Naive thymus-derived CD4-positive, alpha-beta T cell (primary cell): ENCODE results near the gene ZBTB46. TPM values are rescaled to one million over a fixed set of nuclear protein-coding genes. Genes with fewer than 3 reads are reported as not detected.

Source experiments
- ATAC-seq: fragments of 150-1000 bp; cut with Tn5 transposase; 2 replicates; pipeline ENCODE4 v1.10.0; 2021; ENCODE audit warnings: mild to moderate bottlenecking, moderate library complexity
- CTCF ChIA-PET: fragments of 350-600 bp; sonication (Branson Sonifier 250); formaldehyde crosslinking; loops from one replicate; lab custom pipeline; 2021; ENCODE audit warnings: antibody characterized with exemption; lab: Charles Lee
- POLR2A ChIA-PET: fragments of 350-600 bp; sonication (Branson Sonifier 250); formaldehyde crosslinking; loops from one replicate; lab custom pipeline; 2021; ENCODE audit warnings: antibody characterized with exemption, inconsistent platforms; lab: Charles Lee
- DNase-seq, 9 donors: peaks; one replicate each; pipeline versions ENCODE4 v3.0.0 to v3.0.0-alpha.2; 2020 to 2022; ENCODE audit warnings: mixed read lengths in 1 of 9
- H3K27ac ChIP-seq: one replicate; pipeline ENCODE4 v1.7.0; 2013; ENCODE audit warnings: mild to moderate bottlenecking, low read depth, low read length, moderate library complexity
- H3K27me3 ChIP-seq, 2 donors: one replicate each; pipeline ENCODE4 v1.7.0; 2013; ENCODE audit warnings: low read length in 2 of 2, mild to moderate bottlenecking in 2 of 2, moderate library complexity in 2 of 2; ENCODE audit not compliant: control insufficient read depth in 2 of 2, insufficient read depth in 2 of 2
- H3K36me3 ChIP-seq, 3 experiments: 1 replicate in 2 of 3; 2 replicates in 1 of 3; pipeline ENCODE4 v1.7.0; 2013; ENCODE audit warnings: low read length in 3 of 3, mild to moderate bottlenecking in 3 of 3, moderate library complexity in 1 of 3; ENCODE audit not compliant: insufficient read depth in 3 of 3, control insufficient read depth in 2 of 3
- H3K4me1 ChIP-seq, 2 donors: one replicate each; pipeline ENCODE4 v1.7.0; 2013; ENCODE audit warnings: low read length in 2 of 2, mild to moderate bottlenecking in 2 of 2, moderate library complexity in 1 of 2; ENCODE audit not compliant: control insufficient read depth in 2 of 2, insufficient read depth in 2 of 2
- H3K4me3 ChIP-seq: 2 replicates; pipeline ENCODE4 v1.7.0; 2013; ENCODE audit warnings: mild to moderate bottlenecking, low read length
- H3K9me3 ChIP-seq, 3 experiments: 1 replicate in 2 of 3; 2 replicates in 1 of 3; pipeline ENCODE4 v1.7.0; 2013; ENCODE audit warnings: low read length in 3 of 3; ENCODE audit not compliant: control insufficient read depth in 2 of 3
- H3K27ac Mint-ChIP-seq, 9 donors: one replicate each; pipeline ENCODE4 v1.8.0; 2020 to 2022; ENCODE audit warnings: mixed read lengths in 9 of 9, mild to moderate bottlenecking in 8 of 9, moderate library complexity in 5 of 9, inconsistent platforms in 2 of 9
- H3K27me3 Mint-ChIP-seq, 5 donors: one replicate each; pipeline ENCODE4 v1.8.0; 2021 to 2022; ENCODE audit warnings: mixed read lengths in 5 of 5, mild to moderate bottlenecking in 1 of 5
- H3K36me3 Mint-ChIP-seq, 5 donors: one replicate each; pipeline ENCODE4 v1.8.0; 2020 to 2022; ENCODE audit warnings: mixed read lengths in 5 of 5, mild to moderate bottlenecking in 3 of 5, inconsistent platforms in 1 of 5
- H3K4me1 Mint-ChIP-seq, 7 donors: one replicate each; pipeline ENCODE4 v1.8.0; 2020 to 2022; ENCODE audit warnings: mixed read lengths in 7 of 7, mild to moderate bottlenecking in 3 of 7, inconsistent platforms in 1 of 7
- H3K4me3 Mint-ChIP-seq, 10 donors: one replicate each; pipeline ENCODE4 v1.8.0; 2020 to 2022; ENCODE audit warnings: mild to moderate bottlenecking in 10 of 10, mixed read lengths in 10 of 10, moderate library complexity in 6 of 10, inconsistent platforms in 2 of 10
- H3K9me3 Mint-ChIP-seq, 11 donors: one replicate each; pipeline ENCODE4 v1.8.0; 2020 to 2022; ENCODE audit warnings: mixed read lengths in 11 of 11, mild to moderate bottlenecking in 4 of 11, inconsistent platforms in 1 of 11, moderate library complexity in 1 of 11
- intact Hi-C, 2 donors: fragments of 100-400 bp; cut with micrococcal nuclease; formaldehyde crosslinking; loops; one replicate each; pipeline ENCODE4 v1.15.1; 2023
- polyA plus RNA-seq, 2 donors: library from polyadenylated mRNA; unstranded; fragments of 300-500 nt; fragmentation: Illumina TruSeq; gene quantifications; one replicate each; pipeline ENCODE4 v1.2.3, GENCODE V29; 2021
- total RNA-seq, 6 experiments: library from RNA in 5 of 6; stranded (reverse) in 5 of 6; gene quantifications; 1 replicate in 5 of 6; 2 replicates in 1 of 6; pipeline ENCODE4 v1.2.3 and lab custom pipeline; 2021 to 2026

Gene ZBTB46
- total and polyA plus RNA-seq, 7 experiments from 2014 or later: 0.03 to 1.7 (median 0.07) TPM; not detected in 1

DNA sequence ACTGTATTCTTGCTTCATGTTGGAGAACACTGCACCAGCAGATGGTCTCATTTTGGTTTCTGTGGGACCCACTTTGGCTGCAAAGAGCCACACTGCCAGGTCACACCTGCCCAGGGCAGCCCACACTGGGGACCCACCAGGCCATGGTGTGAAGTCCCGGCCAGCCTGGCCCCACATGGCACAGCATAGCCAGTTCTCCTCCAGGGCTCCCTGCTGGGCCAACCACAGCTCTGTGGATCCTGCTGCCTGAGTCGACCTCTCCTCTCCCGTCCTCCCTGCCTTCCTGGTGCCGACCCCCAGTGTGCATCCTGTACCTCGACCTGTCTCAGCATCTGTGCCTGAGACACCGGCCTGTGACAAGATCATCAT, 126.3 kb downstream of the ZBTB46 start:
- DNase-seq: no peak
- H3K27ac Mint-ChIP-seq: peak overlapping the region in 4 of 9 donors; percentile 34 to 88 (median 48)
- intact Hi-C loops: loop anchor here (5.0 kb wide), 7 partner anchors 38 to 418 kb away; partner anchors contain the start of genes GMEB2 (in 1 of the 2), PTK6 (in 1 of the 2) and TCEA2 (in 1 of the 2)

DNA sequence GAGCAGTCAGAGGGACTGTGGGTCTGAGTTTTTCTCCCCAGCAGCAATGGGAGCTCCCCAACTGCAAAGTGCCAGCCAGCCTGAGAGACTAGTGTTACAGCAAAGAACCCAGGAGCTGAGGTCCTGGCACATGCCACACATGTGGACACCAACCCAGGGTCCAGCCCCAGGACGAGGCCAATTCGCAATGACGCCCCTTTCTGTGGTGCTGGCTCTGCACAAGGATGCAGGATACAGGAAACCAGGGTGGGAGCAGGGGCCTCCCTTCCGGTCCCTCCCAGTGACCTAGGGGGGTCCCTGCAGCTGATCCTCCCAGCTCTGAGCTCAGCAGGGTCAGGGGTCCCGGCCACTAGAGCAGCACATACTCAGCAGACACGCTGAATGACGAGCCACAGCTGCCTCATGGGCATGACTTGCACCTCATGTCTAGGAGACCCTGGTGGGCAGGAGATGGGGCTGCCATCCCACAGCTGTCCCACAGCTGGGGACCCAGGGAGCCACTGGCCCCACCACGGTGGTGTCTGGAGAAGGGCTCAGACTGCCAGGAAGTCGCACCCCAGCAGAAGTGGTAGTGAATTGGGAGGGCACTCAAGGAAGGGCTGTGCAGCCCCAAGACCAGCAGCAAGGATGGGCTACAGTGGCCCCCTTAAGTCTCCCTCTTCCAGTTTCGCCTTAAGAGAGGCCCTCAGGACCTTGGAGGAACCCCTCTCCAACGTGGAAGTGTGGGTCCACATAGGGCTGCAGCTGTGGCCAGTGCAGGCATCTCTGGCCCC, 126.9 kb downstream of the ZBTB46 start:
- DNase-seq: no peak
- peaks cover 16 to 20% of the 10 kb centered on the region in 2 donors for H3K4me1 ChIP-seq
- Mint-ChIP-seq H3K27me3 (no peaks in the 10 kb centered on the region), H3K4me1 (peaks cover 10 to 30% (median 24%) of the 10 kb centered on the region in 7 donors), H3K27ac (peak overlapping the region in 1 of 9 donors; percentile 38), H3K36me3 (peaks cover 3 to 14% (median 4%) of the 10 kb centered on the region in 5 donors), H3K4me3 (peak overlapping the region in 2 of 10 donors; percentile 9 to 45), H3K9me3 (peaks cover 0 to 2% (median 0%) of the 10 kb centered on the region in 11 donors)
- no peaks in the 10 kb centered on the region for H3K27me3 ChIP-seq
- POLR2A ChIA-PET: interaction anchor here (0.9 kb wide), 1 partner anchor 32 kb away, joined by 3 read pairs; the partner anchor contains the start of gene LIME1
- intact Hi-C loops: no loop called here
- no peak for ATAC-seq
- H3K9me3 ChIP-seq: no peaks in the 10 kb centered on the region
- H3K4me3 ChIP-seq: no peak overlapping the region
- no peak overlapping the region for H3K27ac ChIP-seq
- H3K36me3 ChIP-seq: peaks cover 0 to 59% (median 22%) of the 10 kb centered on the region in 3 experiments
- CTCF ChIA-PET: no interaction called here

More for the DNA sequence above, 126.3 kb downstream of the ZBTB46 start:
- Histone ChIP-seq H3K27me3 (no peaks in the 10 kb centered on the region), H3K27ac (no peak overlapping the region), H3K4me3 (no peak overlapping the region), H3K4me1 (peaks cover 16 to 22% of the 10 kb centered on the region in 2 donors), H3K36me3 (peaks cover 0 to 57% (median 22%) of the 10 kb centered on the region in 3 experiments), H3K9me3 (no peaks in the 10 kb centered on the region)
- POLR2A ChIA-PET: interaction anchor here (0.9 kb wide), 1 partner anchor 32 kb away, joined by 3 read pairs; the partner anchor contains the start of gene LIME1
- H3K27me3 Mint-ChIP-seq: no peaks in the 10 kb centered on the region
- CTCF ChIA-PET: no interaction called here
- peak overlapping the region in 2 of 10 donors; percentile 1 to 90 for H3K4me3 Mint-ChIP-seq
- peaks cover 10 to 35% (median 27%) of the 10 kb centered on the region in 7 donors for H3K4me1 Mint-ChIP-seq
- peaks cover 0 to 2% (median 0%) of the 10 kb centered on the region in 11 donors for H3K9me3 Mint-ChIP-seq
- no peak for ATAC-seq
- peaks cover 3 to 14% (median 4%) of the 10 kb centered on the region in 5 donors for H3K36me3 Mint-ChIP-seq

- H3K36me3 Mint-ChIP-seq: peaks cover 1 to 11% (median 4%) of the 10 kb centered on the region in 5 donors
- H3K4me3 Mint-ChIP-seq: no peak overlapping the region
- H3K27me3 Mint-ChIP-seq: no peaks in the 10 kb centered on the region
- Histone ChIP-seq H3K36me3 (peaks cover 0 to 55% (median 22%) of the 10 kb centered on the region in 3 experiments), H3K27ac (no peak overlapping the region), H3K4me3 (no peak overlapping the region), H3K9me3 (no peaks in the 10 kb centered on the region), H3K4me1 (peaks cover 10 to 14% of the 10 kb centered on the region in 2 donors), H3K27me3 (no peaks in the 10 kb centered on the region)
- intact Hi-C loops: no loop called here
- ChIA-PET CTCF (no interaction called here), POLR2A (interaction anchor here (0.6 to 0.9 kb wide), 2 partner anchors 12 to 33 kb away, joined by 3 read pairs; partner anchors contain the start of gene LIME1)
- DNase-seq (no peak), ATAC-seq (no peak)
- no peak overlapping the region for H3K27ac Mint-ChIP-seq
- H3K9me3 Mint-ChIP-seq: no peaks in the 10 kb centered on the region
- H3K4me1 Mint-ChIP-seq: peaks cover 7 to 23% (median 18%) of the 10 kb centered on the region in 7 donors
Observed at GRCh38 chr20:63703471-63703975, 127.5 kb downstream of the ZBTB46 start.

DNA sequence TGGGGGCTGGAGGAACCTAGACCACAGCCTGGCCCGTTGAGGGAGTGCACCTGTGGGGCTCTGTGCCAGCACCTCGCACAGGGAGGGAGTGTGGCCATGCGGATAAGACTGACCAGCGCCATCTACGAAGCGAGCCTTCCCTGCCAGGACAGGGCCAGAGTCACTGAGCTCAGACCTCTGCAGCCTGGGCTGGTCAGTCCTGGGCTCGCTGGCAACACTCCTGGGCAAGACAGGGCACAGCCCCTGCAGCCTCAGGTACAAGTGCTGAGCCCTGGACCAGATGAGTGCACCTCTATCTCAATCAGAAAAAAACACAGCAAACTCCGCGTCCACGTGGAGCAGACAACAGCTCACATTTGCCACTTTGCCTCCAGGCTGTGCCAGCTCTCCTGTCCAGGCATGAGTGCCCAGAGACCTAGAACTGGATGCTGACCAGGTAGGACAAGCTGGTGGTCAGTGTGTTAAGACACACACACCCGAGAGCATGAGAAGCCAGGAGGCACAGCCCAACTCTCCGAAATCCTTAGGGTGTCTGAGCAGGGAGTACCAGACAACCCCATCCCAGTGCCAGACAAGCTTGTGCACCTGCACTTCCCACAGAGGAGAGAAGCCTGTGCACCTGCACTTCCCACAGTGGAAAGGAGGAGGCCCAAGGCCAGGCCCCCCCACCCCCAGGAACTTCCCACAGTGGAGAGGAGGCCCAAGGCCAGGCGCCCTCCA, 128.2 kb downstream of the ZBTB46 start:
- Histone ChIP-seq H3K27ac (no peak overlapping the region), H3K9me3 (no peaks in the 10 kb centered on the region), H3K4me1 (peaks cover 10 to 12% of the 10 kb centered on the region in 2 donors), H3K4me3 (no peak overlapping the region), H3K36me3 (peaks cover 0 to 55% (median 22%) of the 10 kb centered on the region in 3 experiments), H3K27me3 (no peaks in the 10 kb centered on the region)
- no peak overlapping the region for H3K4me3 Mint-ChIP-seq
- ATAC-seq (no peak), DNase-seq (no peak)
- no peaks in the 10 kb centered on the region for H3K27me3 Mint-ChIP-seq
- intact Hi-C loops: no loop called here
- peaks cover 4 to 22% (median 16%) of the 10 kb centered on the region in 7 donors for H3K4me1 Mint-ChIP-seq
- CTCF ChIA-PET: no interaction called here
- peak overlapping the region in 4 of 9 donors; percentile 16 to 46 (median 32) for H3K27ac Mint-ChIP-seq
- no peaks in the 10 kb centered on the region for H3K9me3 Mint-ChIP-seq
- H3K36me3 Mint-ChIP-seq: peaks cover 0 to 11% (median 4%) of the 10 kb centered on the region in 5 donors
- POLR2A ChIA-PET: interaction anchor here (0.6 to 0.7 kb wide), 3 partner anchors 11 to 267 kb away, joined by 3 to 4 read pairs (median 3); no protein-coding TSS in a partner anchor

GRCh38 chr20:63702036-63702665, 128.9 kb downstream of the ZBTB46 start:
- peaks cover 0 to 55% (median 22%) of the 10 kb centered on the region in 3 experiments for H3K36me3 ChIP-seq
- Mint-ChIP-seq H3K27ac (peak overlapping the region in 2 of 9 donors; percentile 21 to 72), H3K36me3 (peaks cover 0 to 11% (median 4%) of the 10 kb centered on the region in 5 donors), H3K9me3 (no peaks in the 10 kb centered on the region), H3K4me3 (peak overlapping the region in 1 of 10 donors; percentile 50), H3K27me3 (no peaks in the 10 kb centered on the region), H3K4me1 (peaks cover 4 to 25% (median 15%) of the 10 kb centered on the region in 7 donors)
- H3K4me3 ChIP-seq: no peak overlapping the region
- H3K27ac ChIP-seq: no peak overlapping the region
- H3K27me3 ChIP-seq: no peaks in the 10 kb centered on the region
- ChIA-PET POLR2A (interaction anchor here (0.6 to 0.7 kb wide), 2 partner anchors 13 to 268 kb away, joined by 3 to 4 read pairs; no protein-coding TSS in a partner anchor), CTCF (interaction anchor here (0.6 kb wide), 1 partner anchor 276 kb away, joined by 3 read pairs; no protein-coding TSS in a partner anchor)
- DNase-seq (no peak), ATAC-seq (no peak)
- H3K9me3 ChIP-seq: no peaks in the 10 kb centered on the region
- intact Hi-C loops: no loop called here
- peaks cover 8 to 15% of the 10 kb centered on the region in 2 donors for H3K4me1 ChIP-seq
